T-helper 2 cell treated with Interferon-gamma antibody and Interleukin-4, amounts not matched to agents 5 μg/mL and 100 μg/mL, for 36 hours (primary cell): ENCODE data around the gene NDNF.

Experiments used
- DNase-seq: peaks from one replicate; pipeline ENCODE4 v3.0.0; 2021; ENCODE audit warnings: low spot score
- H3K27ac Mint-ChIP-seq: one replicate; pipeline ENCODE4 v1.8.0; 2021; ENCODE audit warnings: mild to moderate bottlenecking, mixed read lengths
- H3K27me3 Mint-ChIP-seq: one replicate; pipeline ENCODE4 v1.8.0; 2021; ENCODE audit warnings: low read depth, mixed read lengths
- H3K36me3 Mint-ChIP-seq: one replicate; pipeline ENCODE4 v1.8.0; 2021; ENCODE audit warnings: low read depth, mixed read lengths
- H3K4me1 Mint-ChIP-seq: one replicate; pipeline ENCODE4 v1.8.0; 2021; ENCODE audit warnings: low read depth, mixed read lengths
- H3K4me3 Mint-ChIP-seq: one replicate; pipeline ENCODE4 v1.8.0; 2022; ENCODE audit warnings: mild to moderate bottlenecking, moderate library complexity, mixed read lengths
- H3K9me3 Mint-ChIP-seq: one replicate; pipeline ENCODE4 v1.8.0; 2021; ENCODE audit warnings: mixed read lengths

Gene NDNF

DNA sequence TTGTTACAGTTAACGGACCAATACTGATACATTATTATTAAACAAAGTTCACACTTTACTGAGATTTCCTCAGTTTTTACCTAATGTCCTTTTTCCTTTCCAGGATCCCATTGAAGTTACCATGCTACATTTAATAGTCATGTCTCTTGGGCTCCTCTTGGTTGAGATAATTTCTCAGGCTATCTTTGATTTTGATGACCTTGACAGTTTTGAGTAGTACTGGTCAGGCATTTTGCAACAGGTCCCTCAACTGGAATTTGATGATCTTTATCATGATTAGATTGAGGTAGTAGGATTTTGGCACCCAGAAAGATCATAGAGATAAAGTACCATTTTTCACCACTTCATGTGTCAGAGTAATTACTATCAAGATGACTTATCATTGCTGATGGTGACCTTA is 53.8 kb downstream of the NDNF start:
- H3K27ac Mint-ChIP-seq: no peak overlapping the region
- H3K27me3 Mint-ChIP-seq: peaks cover 2% of the 10 kb centered on the region
- no peaks in the 10 kb centered on the region for H3K9me3 Mint-ChIP-seq
- DNase-seq: no peak
- H3K4me1 Mint-ChIP-seq: no peaks in the 10 kb centered on the region
- H3K36me3 Mint-ChIP-seq: no peaks in the 10 kb centered on the region
- no peak overlapping the region for H3K4me3 Mint-ChIP-seq

DNA sequence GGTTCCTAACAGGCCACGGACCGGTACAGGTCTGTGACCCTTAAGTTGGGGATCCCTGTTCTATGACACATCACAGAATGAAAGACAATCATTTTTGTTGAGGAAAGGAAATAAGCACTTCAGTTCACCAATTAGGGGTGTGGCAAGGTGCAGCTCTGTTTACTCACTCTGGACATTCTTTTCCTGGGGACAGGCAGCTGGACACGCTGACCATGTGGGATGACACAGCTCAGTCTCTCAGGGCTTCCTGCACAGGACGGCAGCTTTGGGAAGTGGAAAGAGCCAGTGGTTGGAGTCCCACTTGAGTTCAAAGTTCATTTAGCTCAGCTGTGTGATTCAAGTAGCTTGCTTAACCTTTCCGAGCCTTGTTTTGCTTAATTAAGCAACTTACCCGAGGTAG is 55.7 kb downstream of the NDNF start:
- Mint-ChIP-seq H3K27ac (no peak overlapping the region), H3K4me1 (no peaks in the 10 kb centered on the region), H3K36me3 (no peaks in the 10 kb centered on the region)

GRCh38 chr4:121015421-121015820 is 56.9 kb downstream of the NDNF start:
- Mint-ChIP-seq H3K4me3 (no peak overlapping the region), H3K27ac (no peak overlapping the region), H3K9me3 (no peaks in the 10 kb centered on the region), H3K4me1 (no peaks in the 10 kb centered on the region), H3K36me3 (no peaks in the 10 kb centered on the region), H3K27me3 (peaks cover 2% of the 10 kb centered on the region)
- no peak for DNase-seq

More for the DNA sequence above, 55.7 kb downstream of the NDNF start:
- Mint-ChIP-seq H3K4me3 (no peak overlapping the region), H3K9me3 (no peaks in the 10 kb centered on the region), H3K27me3 (peaks cover 2% of the 10 kb centered on the region)
- DNase-seq: no peak

DNA sequence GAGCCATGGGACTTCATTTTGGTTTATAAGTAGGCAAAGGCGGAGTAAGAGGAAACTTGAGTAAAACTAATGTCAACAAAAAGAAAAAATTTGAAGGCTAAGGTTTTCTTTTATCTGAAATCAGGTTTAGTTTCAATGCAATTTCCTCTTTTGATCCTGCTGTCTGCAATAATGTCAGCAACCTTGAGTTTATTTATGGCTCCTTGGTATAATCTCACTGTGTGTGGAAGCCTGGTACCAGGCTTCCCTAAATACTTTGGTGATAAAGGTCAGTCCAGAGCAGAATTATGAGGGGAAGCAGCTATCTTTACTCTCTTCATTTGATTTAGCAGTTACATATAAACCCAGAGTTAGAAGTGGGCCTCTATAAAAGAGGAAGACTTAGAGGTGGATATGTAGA is 57.8 kb downstream of the NDNF start:
- Mint-ChIP-seq H3K4me1 (no peaks in the 10 kb centered on the region), H3K27me3 (peaks cover 3% of the 10 kb centered on the region), H3K4me3 (no peak overlapping the region), H3K9me3 (no peaks in the 10 kb centered on the region), H3K27ac (no peak overlapping the region), H3K36me3 (no peaks in the 10 kb centered on the region)
- no peak for DNase-seq

DNA sequence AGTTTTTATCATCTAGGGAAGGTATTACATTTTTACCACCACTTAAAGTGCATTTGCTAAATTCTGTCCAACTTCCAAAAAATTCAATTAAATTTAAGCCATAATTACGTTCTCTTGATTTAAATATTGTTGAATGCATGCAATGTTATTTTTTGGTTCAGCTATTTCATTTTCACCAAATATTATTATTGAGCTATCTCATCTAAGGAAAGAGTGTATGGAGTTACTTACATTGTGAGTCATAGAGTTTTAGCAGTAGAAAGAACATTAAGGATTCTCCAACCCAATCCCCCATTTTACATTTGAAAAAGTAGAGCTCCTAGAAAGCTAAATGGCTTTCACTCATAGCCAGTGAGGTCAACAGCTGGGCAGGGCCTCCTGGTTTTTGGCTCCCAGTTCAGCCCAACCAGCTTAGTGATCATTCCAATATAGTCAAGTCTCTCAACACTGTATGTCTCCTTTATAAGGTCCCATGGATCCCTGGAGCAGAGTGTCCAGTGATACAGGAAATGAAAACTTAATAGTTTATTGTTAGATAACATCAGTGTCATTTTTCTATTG is 60.5 kb downstream of the NDNF start:
- Mint-ChIP-seq H3K36me3 (no peaks in the 10 kb centered on the region), H3K4me1 (no peaks in the 10 kb centered on the region), H3K4me3 (no peak overlapping the region), H3K27me3 (peaks cover 3% of the 10 kb centered on the region), H3K9me3 (no peaks in the 10 kb centered on the region), H3K27ac (no peak overlapping the region)
- no peak for DNase-seq

GRCh38 chr4:121011138-121011537 is 61.2 kb downstream of the NDNF start:
- Mint-ChIP-seq H3K27ac (no peak overlapping the region), H3K9me3 (no peaks in the 10 kb centered on the region), H3K27me3 (peaks cover 3% of the 10 kb centered on the region), H3K4me1 (no peaks in the 10 kb centered on the region), H3K4me3 (no peak overlapping the region), H3K36me3 (no peaks in the 10 kb centered on the region)
- no peak for DNase-seq

DNA sequence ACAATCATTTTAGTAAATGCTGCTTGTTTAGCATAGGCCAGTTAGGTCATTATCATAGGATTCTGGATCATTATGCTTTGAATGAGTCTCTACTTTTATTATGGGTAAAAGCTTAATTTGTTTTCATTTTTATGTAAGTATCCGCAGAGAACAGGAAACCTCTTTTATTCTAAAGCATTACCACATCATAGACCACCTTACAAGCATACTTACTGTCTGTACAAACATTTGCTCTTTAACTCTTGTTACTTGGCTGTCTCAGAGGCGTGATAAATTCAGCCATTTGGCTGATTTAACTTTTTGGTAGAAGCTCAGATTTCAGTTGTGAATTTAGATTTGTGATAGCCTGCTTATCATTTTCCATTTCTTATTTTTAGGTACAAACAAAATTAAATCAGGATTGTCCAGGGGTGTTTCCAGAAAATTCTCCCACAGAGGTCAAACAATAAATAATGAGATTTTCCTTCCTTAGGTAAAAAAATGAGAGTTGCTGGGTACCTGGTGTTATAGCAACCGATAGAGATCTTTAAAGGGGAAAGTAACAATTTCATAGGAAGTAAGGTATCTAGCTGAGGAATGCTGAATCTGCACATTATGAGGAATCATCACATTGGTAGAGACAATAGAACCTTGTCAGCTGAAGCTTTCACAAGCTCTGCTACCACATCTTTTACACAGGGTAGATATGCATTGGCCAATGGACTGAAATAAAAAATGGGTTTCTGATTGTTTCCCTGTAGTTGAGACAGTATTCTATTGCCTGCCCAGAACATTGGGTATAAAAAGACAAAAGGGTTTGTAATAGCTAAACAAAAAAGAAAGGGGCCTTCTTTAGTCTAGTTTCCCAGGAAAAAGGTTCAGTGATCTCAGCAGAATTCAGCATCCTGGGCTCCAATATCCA is 62.5 kb downstream of the NDNF start:
- Mint-ChIP-seq H3K27me3 (peaks cover 3% of the 10 kb centered on the region), H3K4me1 (no peaks in the 10 kb centered on the region), H3K9me3 (no peaks in the 10 kb centered on the region), H3K36me3 (no peaks in the 10 kb centered on the region), H3K27ac (no peak overlapping the region), H3K4me3 (no peak overlapping the region)
- no peak for DNase-seq

DNA sequence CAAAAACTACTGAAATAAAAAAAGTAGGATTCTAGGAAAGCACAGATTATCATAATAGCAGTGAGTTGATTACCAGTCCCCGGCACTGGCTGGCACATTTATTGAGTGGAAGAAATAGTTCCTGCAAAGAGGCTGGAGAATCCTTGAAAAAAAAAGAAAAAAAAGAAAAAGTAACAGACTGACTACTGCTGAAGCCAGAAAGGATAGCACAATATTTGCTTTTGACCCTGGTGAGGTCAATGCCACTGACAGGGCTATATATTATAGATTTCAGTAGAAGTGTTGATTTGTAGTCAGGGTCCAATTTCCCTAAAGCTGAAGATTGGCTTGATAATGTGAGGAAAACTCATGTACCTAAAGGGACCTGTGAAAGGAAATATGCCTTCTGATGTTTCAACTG is 64.7 kb downstream of the NDNF start:
- H3K36me3 Mint-ChIP-seq: no peaks in the 10 kb centered on the region
- H3K4me1 Mint-ChIP-seq: no peaks in the 10 kb centered on the region
- no peaks in the 10 kb centered on the region for H3K9me3 Mint-ChIP-seq
- no peak overlapping the region for H3K27ac Mint-ChIP-seq
- DNase-seq: no peak
- H3K4me3 Mint-ChIP-seq: no peak overlapping the region
- H3K27me3 Mint-ChIP-seq: peaks cover 3% of the 10 kb centered on the region

DNA sequence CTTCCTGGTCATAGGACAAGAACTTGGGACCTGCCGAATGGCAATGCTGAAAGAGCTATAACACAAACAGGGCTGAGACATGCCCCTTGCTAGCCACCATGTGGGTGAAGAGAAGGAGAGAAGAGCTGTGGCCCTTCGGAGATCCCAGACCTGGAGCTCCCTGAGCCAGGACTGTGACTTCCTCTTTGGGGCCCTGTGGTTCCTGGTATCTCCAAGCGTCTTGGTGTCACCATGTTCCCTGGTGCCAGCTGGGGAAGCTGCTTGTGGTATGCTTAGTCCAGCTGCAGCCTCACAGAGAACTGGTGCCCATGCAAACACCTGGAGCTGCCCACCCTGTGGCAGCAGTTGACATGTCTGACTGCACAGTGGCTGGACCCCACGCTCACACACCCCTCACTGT is 68.5 kb downstream of the NDNF start:
- no peaks in the 10 kb centered on the region for H3K36me3 Mint-ChIP-seq
- H3K4me1 Mint-ChIP-seq: no peaks in the 10 kb centered on the region
- no peak overlapping the region for H3K4me3 Mint-ChIP-seq
- H3K27me3 Mint-ChIP-seq: no peaks in the 10 kb centered on the region
- no peaks in the 10 kb centered on the region for H3K9me3 Mint-ChIP-seq
- no peak overlapping the region for H3K27ac Mint-ChIP-seq
- DNase-seq: no peak

GRCh38 chr4:120995266-120996010 is 76.9 kb downstream of the NDNF start:
- Mint-ChIP-seq H3K27ac (no peak overlapping the region), H3K27me3 (no peaks in the 10 kb centered on the region), H3K36me3 (no peaks in the 10 kb centered on the region), H3K9me3 (no peaks in the 10 kb centered on the region), H3K4me3 (no peak overlapping the region), H3K4me1 (no peaks in the 10 kb centered on the region)
- no peak for DNase-seq

- no peak for DNase-seq
- Mint-ChIP-seq H3K27ac (no peak overlapping the region), H3K9me3 (no peaks in the 10 kb centered on the region), H3K27me3 (peaks cover 2% of the 10 kb centered on the region), H3K4me3 (no peak overlapping the region), H3K4me1 (no peaks in the 10 kb centered on the region), H3K36me3 (no peaks in the 10 kb centered on the region)
These were observed 77.8 kb downstream of the NDNF start for GRCh38 chr4:120994521-120994920.

DNA sequence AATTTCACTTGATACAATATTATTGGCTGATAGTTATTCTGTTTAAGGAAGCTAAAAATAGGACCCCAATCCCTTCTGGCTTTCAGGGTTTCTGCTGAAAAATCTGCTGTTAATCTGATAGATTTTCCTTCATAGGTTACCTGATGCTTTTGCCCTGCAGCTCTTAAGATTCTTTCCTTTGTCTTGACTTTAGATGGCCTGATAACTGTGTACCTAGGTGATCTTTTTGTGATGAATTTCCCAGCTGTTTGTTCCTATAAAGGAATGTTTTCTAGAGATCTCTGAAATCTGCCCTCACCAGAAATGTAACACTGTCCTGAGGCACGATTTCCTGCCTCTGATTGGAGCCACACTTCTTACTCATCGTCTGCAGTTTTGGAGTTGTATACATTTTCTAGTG is 80.5 kb downstream of the NDNF start:
- DNase-seq: no peak
- no peak overlapping the region for H3K27ac Mint-ChIP-seq
- no peaks in the 10 kb centered on the region for H3K36me3 Mint-ChIP-seq
- H3K4me1 Mint-ChIP-seq: no peaks in the 10 kb centered on the region
- H3K9me3 Mint-ChIP-seq: no peaks in the 10 kb centered on the region
- peaks cover 10% of the 10 kb centered on the region for H3K27me3 Mint-ChIP-seq
- H3K4me3 Mint-ChIP-seq: no peak overlapping the region

- Mint-ChIP-seq H3K9me3 (no peaks in the 10 kb centered on the region), H3K36me3 (no peaks in the 10 kb centered on the region), H3K4me1 (no peaks in the 10 kb centered on the region), H3K27ac (no peak overlapping the region), H3K4me3 (no peak overlapping the region), H3K27me3 (peaks cover 10% of the 10 kb centered on the region)
- no peak for DNase-seq
These were observed 82.1 kb downstream of the NDNF start for GRCh38 chr4:120990246-120990645.
